Natural killer cell (primary cell): ENCODE data around the gene NBPF14. TPM values are rescaled to one million over a fixed set of nuclear protein-coding genes. Genes with fewer than 3 reads are reported as not detected.
"Not testable (repeated sequence)": the region's sequence is repeated elsewhere in the genome, so short reads cannot be mapped to it uniquely, and the experiment has no call there.

ENCODE experiments used
- ATAC-seq, 3 donors: fragments of 150-1000 bp in 2 of 3; fragments of 200-7000 bp in 1 of 3; cut with Tn5 transposase; 1 replicate in 1 of 3; 2 replicates in 2 of 3; pipeline ENCODE4 v1.10.0; 2021; ENCODE audit warnings: mild to moderate bottlenecking in 2 of 3, moderate library complexity in 2 of 3
- DNase-seq, 2 donors: peaks; one replicate each; pipeline versions ENCODE4 v3.0.0 to v3.0.0-alpha.2; 2013 to 2021; ENCODE audit warnings: mixed read lengths in 1 of 2
- H3K27ac ChIP-seq: one replicate; pipeline ENCODE4 v1.5.1; 2013; ENCODE audit warnings: mild to moderate bottlenecking, low read length
- H3K27me3 ChIP-seq: one replicate; pipeline ENCODE4 v1.6.1; 2013; ENCODE audit warnings: low read length; ENCODE audit not compliant: control insufficient read depth, insufficient read depth
- H3K36me3 ChIP-seq: one replicate; pipeline ENCODE4 v1.6.1; 2013; ENCODE audit warnings: low read length; ENCODE audit not compliant: control insufficient read depth, insufficient read depth
- H3K4me1 ChIP-seq: one replicate; pipeline ENCODE4 v1.6.1; 2013; ENCODE audit warnings: low read length; ENCODE audit not compliant: control insufficient read depth, insufficient read depth
- H3K4me3 ChIP-seq: one replicate; pipeline ENCODE4 v1.5.1; 2013; ENCODE audit warnings: low read length
- H3K9me3 ChIP-seq: one replicate; pipeline ENCODE4 v1.6.1; 2013; ENCODE audit warnings: low read length; ENCODE audit not compliant: control insufficient read depth, insufficient read depth
- H3K27ac Mint-ChIP-seq, 2 donors: one replicate each; pipeline ENCODE4 v1.8.0; 2022; ENCODE audit warnings: mild to moderate bottlenecking in 2 of 2, mixed read lengths in 2 of 2, moderate library complexity in 1 of 2
- H3K27me3 Mint-ChIP-seq, 2 donors: one replicate each; pipeline ENCODE4 v1.8.0; 2022; ENCODE audit warnings: low read depth in 2 of 2, mixed read lengths in 2 of 2
- H3K36me3 Mint-ChIP-seq: one replicate; pipeline ENCODE4 v1.8.0; 2022; ENCODE audit warnings: mixed read lengths
- H3K4me1 Mint-ChIP-seq, 2 donors: one replicate each; pipeline ENCODE4 v1.8.0; 2022; ENCODE audit warnings: mixed read lengths in 2 of 2
- H3K4me3 Mint-ChIP-seq: one replicate; pipeline ENCODE4 v1.8.0; 2022; ENCODE audit warnings: mild to moderate bottlenecking, moderate library complexity, mixed read lengths
- H3K9me3 Mint-ChIP-seq, 2 donors: one replicate each; pipeline ENCODE4 v1.8.0; 2022; ENCODE audit warnings: mixed read lengths in 2 of 2
- WGBS: methylation state at CpG from one replicate; pipeline ENCODE4 v1.1.7; 2013; ENCODE audit warnings: missing lambda C conversion rate; ENCODE audit not compliant: insufficient coverage; 5-methylcytosine and 5-hydroxymethylcytosine counted together
- intact Hi-C: fragments of 100-400 bp; cut with micrococcal nuclease; formaldehyde crosslinking; loops from one replicate; pipeline ENCODE4 v1.14.2; 2022
- total RNA-seq, 4 donors: library from RNA; stranded (reverse); fragments of 120-200 nt in 1 of 4; gene quantifications; one replicate each; pipeline versions ENCODE4 v1.2.3 to v1.2.4, GENCODE V29; 2013 to 2022

Gene NBPF14
- total RNA-seq, 3 donors from 2014 or later (not counting 1 experiment from before 2014, with no cell fraction given), result 40.8 to 53.3 (median 51.8) TPM

- H3K9me3 Mint-ChIP-seq, H3K4me1 Mint-ChIP-seq, H3K27me3 Mint-ChIP-seq, H3K27me3 ChIP-seq, H3K9me3 ChIP-seq, H3K36me3 Mint-ChIP-seq, ATAC-seq, intact Hi-C loops, H3K36me3 ChIP-seq: not testable (repeated sequence)
- 34% methylated on average over 5 of the region's 25 CpGs for WGBS
- Histone ChIP-seq H3K4me1 (peaks cover 19% of the 10 kb centered on the region), H3K27ac (peak overlapping the region; percentile 35), H3K4me3 (peak overlapping the region; percentile 24)
- peak; percentile 47 to 67 for DNase-seq
- H3K4me3 Mint-ChIP-seq, result peak overlapping the region; percentile 82
- H3K27ac Mint-ChIP-seq, result peak overlapping the region; percentile 77 to 86
Observed at GRCh38 chr1:148529101-148529567, 66.7 kb downstream of the NBPF14 start.

- WGBS, result 0% methylated on average over 2 of the region's 24 CpGs
- ATAC-seq, H3K4me3 Mint-ChIP-seq: not testable (repeated sequence)
Observed at GRCh38 chr1:148528591-148528990, 67.2 kb downstream of the NBPF14 start.

GRCh38 chr1:148526587-148526986 lies 69.2 kb downstream of the NBPF14 start:
- WGBS, result no CpG with 5 or more reads among the region's 2 CpGs
- H3K36me3 ChIP-seq, H3K36me3 Mint-ChIP-seq, ATAC-seq, intact Hi-C loops, H3K9me3 ChIP-seq, H3K9me3 Mint-ChIP-seq, H3K27ac Mint-ChIP-seq, H3K27ac ChIP-seq, H3K4me3 ChIP-seq, H3K4me3 Mint-ChIP-seq, H3K27me3 Mint-ChIP-seq, H3K27me3 ChIP-seq: not testable (repeated sequence)
- peak in 1 of 2 donors; percentile 49 for DNase-seq
- H3K4me1 ChIP-seq, result peaks cover 19% of the 10 kb centered on the region
- peaks cover 7 to 14% of the 10 kb centered on the region in 2 donors for H3K4me1 Mint-ChIP-seq

More at GRCh38 chr1:148528591-148528990, 67.2 kb downstream of the NBPF14 start:
- H3K36me3 Mint-ChIP-seq, H3K27me3 Mint-ChIP-seq, H3K27me3 ChIP-seq, H3K9me3 ChIP-seq, H3K27ac Mint-ChIP-seq, H3K36me3 ChIP-seq, H3K27ac ChIP-seq, H3K4me3 ChIP-seq, H3K4me1 Mint-ChIP-seq, H3K9me3 Mint-ChIP-seq, intact Hi-C loops: not testable (repeated sequence)
- peak in 1 of 2 donors; percentile 29 for DNase-seq
- H3K4me1 ChIP-seq, result peaks cover 19% of the 10 kb centered on the region

- peak overlapping the region; percentile 74 for H3K27ac ChIP-seq
- not testable (repeated sequence) for H3K27me3 Mint-ChIP-seq
Observed at GRCh38 chr1:148523205-148524144, 72.3 kb downstream of the NBPF14 start.

GRCh38 chr1:148522561-148523204 lies 73.1 kb downstream of the NBPF14 start:
- peak overlapping the region; percentile 74 for H3K27ac ChIP-seq
- H3K27me3 ChIP-seq, H3K9me3 Mint-ChIP-seq, H3K27me3 Mint-ChIP-seq, H3K36me3 Mint-ChIP-seq, intact Hi-C loops, H3K9me3 ChIP-seq, H3K36me3 ChIP-seq: not testable (repeated sequence)
- DNase-seq (peak; percentile 76 to 96), ATAC-seq (peak; percentile 65 to 89 (median 73))
- peak overlapping the region; percentile 98 for H3K27ac Mint-ChIP-seq
- H3K4me1 ChIP-seq, result peaks cover 14% of the 10 kb centered on the region
- H3K4me1 Mint-ChIP-seq, result peaks cover 7 to 14% of the 10 kb centered on the region in 2 donors
- H3K4me3 Mint-ChIP-seq, result peak overlapping the region; percentile 98
- WGBS, result 0% methylated on average over 22 of the region's 30 CpGs
- peak overlapping the region; percentile 52 for H3K4me3 ChIP-seq

More at GRCh38 chr1:148523205-148524144, 72.3 kb downstream of the NBPF14 start:
- H3K36me3 Mint-ChIP-seq, intact Hi-C loops, H3K9me3 Mint-ChIP-seq, H3K27me3 ChIP-seq, H3K36me3 ChIP-seq, H3K9me3 ChIP-seq, DNase-seq: not testable (repeated sequence)
- peak overlapping the region; percentile 98 for H3K4me3 Mint-ChIP-seq
- Histone ChIP-seq H3K4me3 (peak overlapping the region; percentile 52), H3K4me1 (peaks cover 17% of the 10 kb centered on the region)
- H3K27ac Mint-ChIP-seq, result peak overlapping the region; percentile 98
- peaks cover 7 to 14% of the 10 kb centered on the region in 2 donors for H3K4me1 Mint-ChIP-seq
- 0% methylated on average over 4 of the region's 35 CpGs for WGBS
- peak; percentile 16 to 21 (median 16) for ATAC-seq

- under 1% methylated on average over 10 of the region's 23 CpGs for WGBS
- H3K36me3 Mint-ChIP-seq, H3K9me3 ChIP-seq, H3K9me3 Mint-ChIP-seq, H3K27me3 Mint-ChIP-seq, H3K36me3 ChIP-seq, intact Hi-C loops, H3K27me3 ChIP-seq: not testable (repeated sequence)
- H3K4me1 Mint-ChIP-seq, result peaks cover 7 to 14% of the 10 kb centered on the region in 2 donors
- Histone ChIP-seq H3K4me3 (peak overlapping the region; percentile 52), H3K27ac (peak overlapping the region; percentile 74), H3K4me1 (peaks cover 12% of the 10 kb centered on the region)
- DNase-seq (peak; percentile 67 to 92), ATAC-seq (peak; percentile 40 to 57 (median 52))
- H3K27ac Mint-ChIP-seq, result peak overlapping the region; percentile 98
- peak overlapping the region; percentile 98 for H3K4me3 Mint-ChIP-seq
Observed at GRCh38 chr1:148522072-148522471, 73.7 kb downstream of the NBPF14 start.

- H3K36me3 ChIP-seq, H3K4me1 ChIP-seq, H3K9me3 Mint-ChIP-seq, DNase-seq, H3K27me3 ChIP-seq, H3K27me3 Mint-ChIP-seq, intact Hi-C loops, H3K4me3 ChIP-seq, ATAC-seq, H3K4me3 Mint-ChIP-seq, H3K36me3 Mint-ChIP-seq, H3K9me3 ChIP-seq, H3K27ac ChIP-seq: not testable (repeated sequence)
- H3K4me1 Mint-ChIP-seq, result peaks cover 12 to 13% of the 10 kb centered on the region in 2 donors
- WGBS, result no CpG with 5 or more reads among the region's 3 CpGs
- peak overlapping the region in 1 of 2 donors; percentile 67 for H3K27ac Mint-ChIP-seq
Observed at GRCh38 chr1:148514310-148514709, 81.5 kb downstream of the NBPF14 start.
